ENCODE measurements around the gene MOB1A.
"Not testable (repeated sequence)": the region's sequence is repeated elsewhere in the genome, so short reads cannot be mapped to it uniquely, and the experiment has no call there.

Gene MOB1A

DNA sequence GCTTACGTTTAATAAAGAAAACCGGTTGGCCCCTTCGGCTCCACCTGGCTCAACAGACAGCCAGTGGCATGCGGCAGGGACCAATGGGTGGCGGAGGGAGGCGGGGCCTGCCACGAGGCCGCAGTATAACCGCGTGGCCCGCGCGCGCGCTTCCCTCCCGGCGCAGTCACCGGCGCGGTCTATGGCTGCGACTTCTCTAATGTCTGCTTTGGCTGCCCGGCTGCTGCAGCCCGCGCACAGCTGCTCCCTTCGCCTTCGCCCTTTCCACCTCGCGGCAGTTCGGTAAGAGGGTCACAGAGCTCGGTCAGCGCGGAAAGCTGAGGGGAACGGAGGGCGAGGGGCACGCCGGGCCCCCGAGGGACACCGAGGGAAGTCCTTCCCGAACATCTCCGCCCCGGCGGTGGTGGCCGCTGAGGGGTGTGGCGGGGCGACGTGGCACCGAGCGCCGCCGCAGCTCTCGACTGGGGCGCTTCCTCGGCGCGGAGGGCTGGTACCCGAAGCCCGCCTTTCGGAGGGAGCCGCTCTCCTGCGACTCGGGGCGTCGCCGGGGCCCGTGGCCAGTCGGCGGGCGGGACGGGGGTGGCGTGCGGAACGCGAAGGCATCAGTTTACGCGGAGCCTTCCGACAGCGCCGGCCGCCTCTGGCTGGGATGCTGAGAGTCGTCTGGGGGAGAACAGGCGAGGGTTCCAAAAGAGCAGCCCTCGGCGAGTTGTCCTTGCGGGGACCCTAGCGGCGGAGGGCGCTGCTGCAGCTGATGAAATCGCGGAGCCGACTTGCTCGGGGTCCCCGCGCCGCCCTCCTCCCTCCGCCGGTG lies 20.0 kb upstream of the MOB1A start, which contains the start of gene MTHFD2:
Gene MTHFD2 (plus strand): TSS at position 155 of the 814 bp plus-strand sequence. CDS start 27 bp downstream, at position 182.
- DNase-seq (ENCODE audit: low spot score) = peak; percentile 92

DNA sequence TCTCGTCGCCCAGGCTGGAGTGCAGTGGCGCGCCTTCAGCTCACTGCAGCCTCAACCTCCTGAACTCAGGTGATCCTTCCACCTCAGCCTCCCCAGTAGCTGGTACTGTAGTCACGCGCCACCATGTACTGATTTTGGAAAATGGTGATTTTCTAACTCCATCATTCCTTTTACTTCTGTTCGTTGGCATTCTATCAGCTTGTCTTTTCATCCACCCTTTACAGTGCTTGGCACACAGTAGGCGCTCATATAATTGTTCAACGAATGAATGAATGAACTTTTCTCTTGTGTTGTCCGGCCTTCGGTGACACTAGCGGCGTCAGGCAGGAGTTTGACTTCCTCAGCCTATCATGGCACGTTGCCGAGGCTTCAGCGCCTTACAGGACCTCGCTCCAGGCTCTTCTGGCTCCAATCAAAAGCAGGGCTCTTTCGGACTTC lies 19.4 kb upstream of the MOB1A start:
- DNase-seq (ENCODE audit: low spot score) = no peak

DNA sequence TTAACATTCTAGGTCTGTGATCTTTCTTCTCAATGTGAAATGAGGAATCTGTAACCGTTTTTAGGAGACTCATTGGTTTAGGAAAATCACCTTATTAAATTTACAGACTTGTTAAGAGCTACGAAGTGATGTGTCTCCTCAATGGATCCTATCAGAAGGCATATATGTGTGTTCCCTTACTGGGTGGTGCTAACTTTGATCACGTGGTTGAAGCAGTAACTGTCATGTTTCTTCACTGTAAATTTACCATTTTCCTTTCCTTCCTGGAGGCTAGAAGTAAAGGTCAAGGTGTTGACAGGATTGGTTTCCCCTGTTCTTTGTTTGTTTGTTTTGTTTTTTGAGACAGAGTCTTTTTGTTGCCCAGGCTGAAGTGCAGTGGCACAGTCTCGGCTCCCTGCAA lies 18.4 kb upstream of the MOB1A start:
- no peak for DNase-seq (ENCODE audit: low spot score)

DNA sequence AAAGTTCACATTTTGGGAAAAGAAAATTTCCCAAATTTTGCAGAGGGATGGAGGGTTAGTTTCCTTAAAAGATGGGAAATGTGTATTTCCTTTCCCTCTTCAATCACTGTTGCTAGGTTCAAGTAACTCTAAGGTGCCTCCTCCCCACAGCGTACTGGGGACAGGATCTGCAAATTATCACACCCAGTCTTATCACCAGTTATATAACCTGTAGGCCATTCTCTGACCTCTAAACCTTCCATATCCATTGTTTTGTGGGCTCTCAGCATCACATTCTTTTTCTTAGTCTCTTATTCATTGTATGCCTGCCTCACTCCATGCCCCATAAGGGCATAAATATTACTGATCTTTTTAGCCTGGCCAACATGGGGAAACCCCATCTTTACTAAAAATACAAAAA lies 16.1 kb upstream of the MOB1A start:
- DNase-seq (ENCODE audit: low spot score) = no peak

DNA sequence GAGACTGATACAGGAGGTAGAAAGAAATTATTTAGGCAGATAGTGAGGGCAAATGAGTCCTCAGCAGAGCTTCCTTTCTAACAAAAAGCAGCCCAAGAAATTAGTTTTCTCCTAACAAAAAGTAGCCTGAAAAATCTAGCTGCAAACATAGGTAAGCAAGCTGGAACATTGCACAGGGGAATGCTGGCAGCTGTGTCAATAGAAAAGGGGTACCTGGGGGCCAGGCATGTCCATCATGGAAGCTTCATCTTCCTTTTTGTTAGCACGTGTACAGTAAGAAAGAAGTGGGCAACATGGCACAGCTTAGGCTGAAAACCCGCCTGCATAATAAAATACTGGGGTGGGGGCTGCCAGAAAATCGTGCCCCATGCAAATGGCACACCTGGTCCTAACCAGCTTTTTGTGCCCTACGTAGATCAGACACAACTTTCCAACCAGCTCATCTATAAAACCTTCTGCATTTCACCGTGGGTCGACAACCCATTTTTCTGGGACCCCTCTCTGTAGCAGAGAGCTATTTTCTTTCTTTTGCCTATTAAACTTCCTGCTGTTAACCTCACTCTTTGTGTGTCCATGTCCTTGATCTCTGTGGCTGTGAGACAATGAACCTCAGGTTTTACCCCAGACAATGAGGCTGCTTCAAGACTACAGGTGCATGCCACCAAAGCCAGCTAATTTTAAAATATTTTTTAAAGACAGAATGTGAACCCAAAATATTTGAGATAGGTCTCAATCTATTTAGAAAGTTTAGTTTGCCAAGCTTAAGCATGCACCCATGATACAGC lies 13.1 kb upstream of the MOB1A start:
- DNase-seq (ENCODE audit: low spot score) = no peak

DNA sequence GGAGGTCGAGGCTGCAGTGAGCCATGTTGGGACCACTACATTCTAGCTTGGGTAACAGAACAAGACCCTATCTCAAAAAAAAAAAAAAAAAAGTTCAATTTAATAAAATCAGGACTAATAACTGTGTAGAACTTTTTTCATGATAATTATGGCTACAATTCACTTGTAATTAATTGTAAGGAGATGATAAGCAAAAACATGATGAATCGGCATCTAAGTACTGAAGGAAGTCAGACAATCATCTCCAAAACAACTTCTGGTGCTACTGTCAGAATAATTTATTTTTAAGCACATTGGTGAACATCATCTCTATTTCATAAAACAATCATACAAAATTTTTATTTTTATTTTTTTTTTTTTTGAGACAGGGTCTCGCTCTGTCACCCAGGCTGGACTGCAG lies 10.0 kb upstream of the MOB1A start:
- no peak for DNase-seq (ENCODE audit: low spot score)

DNA sequence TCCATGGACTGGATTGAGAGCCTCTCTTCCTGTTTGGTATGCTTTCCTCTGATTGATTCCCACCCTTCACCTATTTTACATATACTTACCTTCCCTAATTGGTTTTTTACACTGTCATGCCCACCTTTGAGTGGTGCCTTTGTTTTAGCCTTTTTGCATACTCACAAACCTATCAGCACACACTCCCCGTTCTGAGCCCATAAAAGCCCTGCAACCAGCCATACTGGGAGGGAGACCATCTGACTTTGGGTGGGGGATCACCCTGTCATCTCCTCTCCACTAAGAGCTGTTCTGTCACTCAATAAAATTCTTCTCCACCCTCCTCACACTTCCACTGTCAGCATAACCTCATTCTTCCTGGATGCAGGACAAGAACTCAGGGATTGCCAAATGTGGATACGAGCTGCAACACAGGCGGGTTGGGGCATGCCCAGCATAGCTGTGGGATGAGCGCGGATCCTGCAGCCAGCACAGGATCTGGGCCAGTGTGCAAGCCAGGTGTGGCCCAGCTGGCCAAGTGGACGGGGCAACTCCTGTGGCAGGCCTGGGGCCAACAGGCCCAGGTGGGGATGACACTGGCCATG lies 9.4 kb upstream of the MOB1A start:
- no peak for DNase-seq (ENCODE audit: low spot score)

DNA sequence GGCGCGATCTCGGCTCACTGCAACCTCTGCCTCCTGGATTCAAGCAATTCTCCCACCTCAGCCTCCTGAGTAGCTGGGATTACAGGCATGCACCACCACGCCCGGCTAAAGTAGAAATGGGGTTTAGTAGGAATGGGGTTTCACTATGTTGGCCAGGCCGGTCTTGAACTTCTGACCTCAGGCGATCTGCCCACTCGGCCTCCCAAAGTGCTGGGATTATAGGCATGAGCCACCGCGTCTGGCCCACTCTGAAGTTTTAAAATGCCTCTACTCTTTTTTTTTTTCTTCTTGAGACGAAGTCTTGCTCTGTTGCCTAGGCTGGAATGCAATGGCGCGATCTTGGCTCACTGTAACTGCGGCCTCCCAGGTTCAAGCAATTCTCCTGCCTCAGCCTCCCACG lies 8.0 kb upstream of the MOB1A start:
- not testable (repeated sequence) for DNase-seq (ENCODE audit: low spot score)

DNA sequence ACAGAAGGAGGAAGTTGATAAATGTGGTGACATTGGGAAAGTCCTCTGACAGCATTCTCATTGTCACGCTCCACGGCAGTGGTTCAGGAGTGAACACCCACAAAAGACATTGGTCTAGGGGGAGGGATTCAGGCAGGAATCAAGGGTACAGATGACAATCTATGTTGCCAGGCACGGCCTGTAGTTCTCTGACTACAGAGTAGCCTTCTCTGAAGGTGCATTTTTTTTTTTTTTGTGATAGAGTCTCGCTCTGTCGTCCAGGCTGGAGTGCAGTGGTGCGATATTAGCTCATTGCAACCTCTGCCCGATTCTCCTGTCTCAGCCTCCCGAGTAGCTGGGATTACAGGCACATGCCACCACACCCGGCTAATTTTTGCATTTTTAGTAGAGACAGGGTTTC lies 7.4 kb upstream of the MOB1A start:
- DNase-seq (ENCODE audit: low spot score) = peak; percentile 79

DNA sequence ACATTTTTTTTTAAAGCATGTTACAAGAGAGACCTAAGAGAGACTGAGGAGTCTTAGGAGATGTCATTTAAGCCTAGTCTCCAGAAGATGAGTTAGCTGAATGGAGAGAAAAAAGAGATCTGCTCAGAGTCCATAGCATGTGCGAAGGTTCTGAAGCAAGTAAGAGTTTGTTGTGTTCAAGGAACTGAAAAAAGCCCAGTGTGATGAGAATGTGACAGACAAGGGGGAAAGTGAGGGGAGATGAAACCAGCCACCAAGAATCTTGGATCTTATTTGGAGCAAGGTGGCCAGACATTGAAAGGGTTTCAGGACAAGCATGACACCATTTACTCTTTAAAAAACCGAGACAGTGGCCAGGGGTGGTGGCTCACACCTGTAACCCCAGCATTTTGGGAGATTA lies 5.2 kb upstream of the MOB1A start:
- DNase-seq (ENCODE audit: low spot score) = no peak

DNA sequence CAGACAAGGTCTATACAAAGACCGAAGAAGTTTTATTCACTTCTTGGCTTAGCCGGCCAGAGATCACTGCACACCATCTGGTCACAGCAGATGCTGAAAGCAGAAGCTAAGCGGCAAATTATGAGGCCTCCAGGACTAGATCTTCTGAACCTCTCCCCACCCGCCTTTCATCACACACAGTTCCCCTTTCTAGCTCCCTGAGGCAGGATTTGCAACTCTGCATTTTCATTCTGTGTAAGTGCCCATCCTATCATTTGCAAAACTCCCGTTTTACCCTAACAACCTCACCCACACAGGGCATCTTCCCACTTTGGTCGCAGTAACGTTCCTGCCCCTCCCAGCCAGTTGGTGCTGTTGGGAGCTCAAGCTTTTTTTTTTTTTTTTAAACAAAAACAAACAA lies 3.1 kb upstream of the MOB1A start:
- peak; percentile 80 for DNase-seq (ENCODE audit: low spot score)

DNA sequence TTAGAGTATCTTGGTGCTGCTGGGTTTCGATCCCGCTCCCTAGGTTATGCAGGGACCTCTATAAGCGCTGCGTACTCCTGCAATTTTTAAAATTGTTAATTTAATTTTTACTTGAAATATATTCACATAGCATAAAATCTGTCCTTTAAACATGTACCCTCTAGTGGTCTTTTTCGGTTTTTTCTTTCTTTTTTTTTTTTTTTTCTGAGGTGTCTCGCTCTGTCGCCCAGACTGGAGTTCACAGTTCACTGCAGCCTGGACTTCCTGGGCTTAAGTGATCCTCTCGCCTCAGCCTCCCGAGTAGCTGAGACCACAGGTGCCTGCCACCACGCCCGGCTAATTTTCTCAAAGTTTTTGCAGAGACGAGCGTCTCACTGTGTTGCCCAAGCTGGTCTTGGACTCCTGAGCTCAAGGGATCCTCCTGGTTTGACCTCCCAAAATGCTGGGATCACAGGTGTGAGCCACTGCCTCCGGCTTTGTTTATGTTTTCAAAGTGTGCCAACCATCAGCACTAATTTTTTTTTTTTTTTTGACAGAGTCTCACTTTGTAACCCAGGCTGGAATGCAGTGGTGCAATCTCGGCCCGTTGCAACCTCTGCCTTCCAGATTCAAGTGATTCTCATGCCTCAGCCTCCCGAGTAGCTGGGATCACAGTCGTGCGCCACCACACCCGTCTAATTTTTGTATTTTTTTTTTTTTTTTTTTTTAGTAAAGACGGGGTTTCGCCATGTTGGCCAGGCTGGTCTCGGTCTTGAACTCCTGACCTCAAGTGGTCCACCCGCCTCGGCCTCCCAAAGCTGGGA lies 585 bp upstream of the MOB1A start:
- no peak for DNase-seq (ENCODE audit: low spot score)

DNA sequence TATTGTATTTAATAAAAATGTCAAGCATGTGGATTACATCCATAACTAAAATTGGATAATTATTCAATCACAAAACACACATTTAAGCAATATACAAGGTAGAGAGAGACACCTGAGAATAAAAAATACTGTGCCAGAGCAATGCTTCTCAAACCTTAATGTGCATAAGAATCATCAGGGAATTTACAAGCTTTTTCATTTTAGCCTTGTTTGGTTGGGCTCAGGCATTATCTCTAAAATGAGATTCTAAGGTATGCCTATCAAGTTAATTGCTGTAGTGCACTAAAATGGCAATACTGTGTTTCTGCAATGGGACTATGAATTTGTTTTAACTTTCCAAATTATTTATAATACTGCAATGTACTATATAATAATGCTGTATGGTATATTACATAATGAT lies 983 bp downstream of the MOB1A start:
- no peak for DNase-seq (ENCODE audit: low spot score)

DNA sequence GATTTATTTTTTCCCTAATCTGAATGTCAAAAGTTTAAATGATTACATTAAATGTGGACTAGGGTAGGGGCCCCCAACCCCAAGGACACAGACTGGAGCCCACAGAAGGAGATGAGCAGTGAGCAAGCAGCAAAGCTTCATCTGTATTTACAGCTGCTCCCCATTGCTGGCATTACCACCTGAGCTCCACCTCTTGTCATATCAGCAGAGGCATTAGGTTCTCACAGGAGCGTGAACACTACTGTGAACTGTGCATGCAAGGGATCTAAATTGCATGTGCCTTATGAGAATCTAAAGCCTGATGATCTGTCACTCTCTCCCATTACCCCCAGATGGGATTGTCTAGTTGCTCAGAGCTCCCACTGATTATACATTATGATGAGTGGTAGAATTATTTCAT lies 3.8 kb downstream of the MOB1A start:
- DNase-seq (ENCODE audit: low spot score) = no peak

DNA sequence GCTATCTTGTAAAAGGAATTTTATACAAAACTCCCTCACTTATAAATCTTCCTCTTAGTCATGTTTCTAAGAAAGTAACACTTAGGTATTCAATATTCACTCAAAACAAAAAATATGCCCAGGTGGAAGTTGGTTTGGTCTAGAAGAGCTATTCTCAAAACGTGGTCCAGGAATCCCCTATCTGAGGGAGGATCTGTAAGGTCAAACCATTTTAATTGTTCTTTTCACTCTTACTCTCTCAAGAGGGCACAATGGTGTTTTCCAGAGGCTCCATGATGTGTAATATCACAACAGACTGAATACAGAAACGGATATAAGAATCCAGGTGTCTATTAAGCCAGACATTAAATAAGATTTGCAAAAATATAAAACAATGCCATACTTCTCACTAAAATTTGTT lies 9.9 kb downstream of the MOB1A start:
- no peak for DNase-seq (ENCODE audit: low spot score)

DNA sequence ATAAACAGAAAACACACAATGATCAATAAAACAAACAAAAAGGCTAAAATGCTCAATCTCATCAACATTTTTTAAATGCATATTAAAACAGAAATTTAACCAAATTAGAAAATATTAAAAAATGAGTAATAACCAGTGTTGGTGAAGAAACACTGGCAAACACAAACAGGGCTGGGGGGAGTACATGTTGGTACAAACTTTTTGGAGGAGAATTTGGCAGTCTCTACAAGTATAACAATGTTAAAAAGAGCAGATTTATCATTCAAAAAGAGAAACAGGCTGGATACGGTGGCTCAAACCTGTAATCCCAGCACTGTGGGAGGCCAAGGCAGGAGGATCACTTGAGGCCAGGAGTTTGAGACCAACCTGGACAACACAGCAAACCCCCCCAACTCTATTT lies 13.9 kb downstream of the MOB1A start:
- DNase-seq (ENCODE audit: low spot score) = no peak

DNA sequence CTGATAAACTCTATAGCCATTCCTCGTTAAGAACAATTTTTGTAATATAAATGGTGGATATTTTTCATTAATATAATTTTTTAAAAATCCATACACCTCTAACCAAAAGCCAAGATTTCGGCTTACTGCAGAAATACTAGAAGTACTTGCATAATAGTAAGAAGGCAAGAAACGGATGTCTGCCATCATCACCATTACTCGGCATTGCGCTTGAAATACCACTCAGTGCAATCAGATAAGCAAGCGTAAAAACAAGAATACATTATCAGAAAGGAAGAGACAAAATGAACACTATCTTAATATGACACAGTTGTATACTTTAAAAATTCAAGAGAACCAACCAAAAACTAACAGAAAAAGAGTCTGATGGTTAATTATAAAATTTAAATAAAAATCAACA lies 15.7 kb downstream of the MOB1A start:
- DNase-seq (ENCODE audit: low spot score) = no peak

DNA sequence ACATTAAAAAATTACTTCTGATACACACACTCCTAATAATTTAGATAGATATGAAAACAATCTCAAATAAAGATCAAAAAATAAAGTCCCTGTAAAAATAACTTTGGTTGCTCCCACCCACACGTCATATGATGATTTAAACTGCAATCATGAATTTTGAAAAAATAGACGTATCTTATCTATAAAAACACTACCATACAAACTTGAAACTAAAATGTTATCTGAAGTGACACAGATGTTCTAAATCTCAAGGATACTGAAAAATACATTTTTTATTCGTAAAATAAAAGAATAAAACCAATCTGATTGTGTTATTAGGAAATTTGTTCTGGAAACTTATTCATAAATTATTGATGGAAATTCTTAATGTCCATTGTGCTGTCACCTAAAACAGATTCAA lies 22.8 kb downstream of the MOB1A start:
- DNase-seq (ENCODE audit: low spot score) = no peak

DNA sequence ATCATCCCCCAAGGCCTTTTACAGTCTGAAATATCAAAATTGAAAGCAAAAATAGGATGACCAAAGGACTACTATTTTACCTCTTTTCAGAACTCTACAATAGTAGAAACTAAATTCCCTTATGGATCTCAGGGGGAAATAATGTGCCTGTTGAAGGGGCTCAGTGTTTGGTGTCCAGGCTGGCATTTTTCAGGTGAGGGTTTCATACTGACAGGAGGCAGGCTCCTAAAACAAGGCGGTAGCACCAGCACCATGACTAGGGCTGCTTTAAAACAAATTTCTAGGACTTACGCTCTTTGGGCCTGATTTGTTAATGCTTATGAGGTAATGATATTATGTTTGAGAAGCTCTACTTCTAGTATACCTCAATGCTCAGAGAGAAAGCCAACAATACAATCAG lies 25.7 kb downstream of the MOB1A start:
- no peak for DNase-seq (ENCODE audit: low spot score)

DNA sequence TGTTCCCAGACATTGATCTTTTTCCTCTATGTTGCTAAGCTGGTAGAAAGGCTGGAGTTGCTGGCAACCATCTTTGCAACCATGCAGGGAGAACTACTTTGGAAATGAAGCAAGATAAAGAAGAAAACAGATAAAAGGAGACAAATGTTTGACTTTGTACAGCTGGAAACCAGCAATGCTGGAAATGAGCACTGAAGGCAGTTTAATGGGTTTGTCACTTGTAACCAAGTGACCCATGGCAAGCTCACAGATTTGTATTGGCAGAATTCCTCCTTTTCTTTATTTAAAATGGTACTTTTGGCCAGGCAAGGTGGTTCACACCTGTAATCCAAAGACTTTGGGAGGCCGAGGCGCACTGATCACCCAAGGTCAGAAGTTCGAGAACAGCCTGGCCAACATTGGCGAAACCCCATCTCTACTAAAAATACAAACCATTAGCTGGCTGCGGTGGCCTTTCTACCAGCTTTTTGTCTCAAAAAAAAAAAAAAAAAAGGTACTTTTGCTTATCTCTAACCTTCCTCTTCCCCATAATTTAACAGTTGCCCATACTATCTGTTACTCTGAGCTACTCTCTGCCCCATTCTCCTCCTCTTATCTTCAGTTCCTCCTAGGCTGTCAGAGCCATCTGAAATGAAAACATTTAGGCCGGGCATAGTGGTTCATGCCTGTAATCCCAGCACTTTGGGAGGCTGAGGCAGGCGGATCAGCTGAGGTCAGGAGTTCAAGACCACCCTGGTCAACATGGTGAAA lies 28.9 kb downstream of the MOB1A start:
- DNase-seq (ENCODE audit: low spot score) = no peak

DNA sequence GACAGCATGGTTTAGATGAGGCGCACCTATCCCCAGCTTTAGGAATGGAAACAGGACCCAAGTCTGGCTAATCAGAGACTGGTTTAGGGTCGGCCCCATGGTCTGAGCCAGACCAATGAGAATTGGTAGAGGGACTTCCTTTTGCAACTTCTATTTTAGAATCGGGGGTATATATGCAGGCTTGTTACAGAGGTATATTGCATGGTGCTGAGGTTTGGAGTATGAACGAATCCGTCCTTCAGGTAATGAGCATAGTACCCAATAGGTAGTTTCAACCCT lies 29.5 kb downstream of the MOB1A start:
- no peak for DNase-seq (ENCODE audit: low spot score)
